HG03108 (cell line): ENCODE data around the gene DHFR.
"Not testable (repeated sequence)": the region's sequence is repeated elsewhere in the genome, so short reads cannot be mapped to it uniquely, and the experiment has no call there.

Experiments used
- ATAC-seq: cut with Tn5 transposase; IDR thresholded peaks from one replicate; pipeline ENCODE4 v1.9.1; 2021; ENCODE audit warnings: moderate library complexity; ENCODE audit not compliant: unreplicated experiment

Gene DHFR

DNA sequence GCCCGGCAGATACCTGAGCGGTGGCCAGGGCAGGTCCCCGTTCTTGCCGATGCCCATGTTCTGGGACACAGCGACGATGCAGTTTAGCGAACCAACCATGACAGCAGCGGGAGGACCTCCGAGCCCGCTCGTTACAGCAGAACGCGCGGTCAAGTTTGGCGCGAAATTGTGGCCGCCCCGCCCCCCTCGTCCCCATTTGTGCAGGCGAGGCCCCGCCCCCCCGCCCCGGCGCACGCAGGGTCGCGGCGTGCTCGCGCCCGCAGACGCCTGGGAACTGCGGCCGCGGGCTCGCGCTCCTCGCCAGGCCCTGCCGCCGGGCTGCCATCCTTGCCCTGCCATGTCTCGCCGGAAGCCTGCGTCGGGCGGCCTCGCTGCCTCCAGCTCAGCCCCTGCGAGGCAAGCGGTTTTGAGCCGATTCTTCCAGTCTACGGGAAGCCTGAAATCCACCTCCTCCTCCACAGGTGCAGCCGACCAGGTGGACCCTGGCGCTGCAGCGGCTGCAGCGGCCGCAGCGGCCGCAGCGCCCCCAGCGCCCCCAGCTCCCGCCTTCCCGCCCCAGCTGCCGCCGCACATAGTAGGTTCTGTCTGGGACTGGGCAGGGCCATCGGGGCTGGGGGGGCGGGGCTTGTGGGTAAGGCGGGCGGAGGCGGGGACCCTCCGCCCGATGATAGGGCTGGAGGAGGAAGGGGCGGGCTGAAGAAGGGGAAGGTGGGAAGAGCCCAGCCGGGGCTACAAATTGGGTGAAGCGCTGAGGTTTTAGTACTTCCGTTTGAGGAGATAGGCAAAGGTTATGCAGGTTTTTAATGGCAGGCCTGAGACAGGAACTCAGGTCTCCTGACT lies at the start of gene DHFR, which contains the start of gene MSH3:
Gene DHFR, minus strand, starts transcription at position 593 of the 840 bp plus-strand sequence. Its CDS starts 494 bp downstream, at position 99.
Gene MSH3, plus strand, starts transcription at position 262 of the 840 bp plus-strand sequence. Its CDS starts 76 bp downstream, at position 338.
- peak; percentile 38 for ATAC-seq

DNA sequence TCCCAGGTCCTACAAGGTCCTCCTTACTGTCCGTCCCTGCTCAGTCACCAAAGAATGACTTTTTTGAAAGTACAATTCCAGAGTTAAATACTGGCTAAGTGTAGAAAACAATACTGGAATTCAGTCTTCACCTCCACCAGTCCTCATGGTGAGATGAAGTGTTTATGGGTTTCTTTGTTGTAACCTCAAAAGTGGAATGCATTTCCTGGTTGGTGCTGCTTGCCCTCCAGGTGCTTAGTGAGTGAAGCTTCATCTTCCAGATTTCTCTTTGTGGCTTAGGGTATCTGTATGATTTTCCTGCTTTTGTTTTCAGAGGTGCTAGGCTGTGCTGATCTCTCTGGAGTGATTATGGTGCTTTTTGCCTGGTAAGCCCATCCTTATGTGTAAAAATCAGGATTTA lies 49.4 kb upstream of the DHFR start:
- no peak for ATAC-seq

DNA sequence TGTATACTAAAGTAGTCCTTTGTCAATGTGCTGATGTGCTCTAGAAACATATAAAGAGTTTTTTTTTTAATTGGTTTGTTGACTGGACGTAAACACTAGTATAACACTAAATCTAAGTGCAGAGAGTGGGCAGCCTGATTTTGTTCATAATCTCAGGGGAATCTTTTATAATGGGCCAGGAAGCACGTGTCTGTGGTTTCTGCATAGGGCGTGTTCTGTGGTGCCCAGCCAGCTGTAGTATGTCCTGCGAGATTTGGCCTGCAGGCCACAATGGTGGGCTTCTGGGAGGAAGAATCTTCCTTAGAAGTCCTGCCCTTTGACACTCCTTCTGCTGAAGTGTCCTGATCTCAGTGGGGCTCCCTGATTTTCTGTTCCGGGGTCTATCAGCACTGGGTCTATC lies 49.0 kb upstream of the DHFR start:
- ATAC-seq = no peak

DNA sequence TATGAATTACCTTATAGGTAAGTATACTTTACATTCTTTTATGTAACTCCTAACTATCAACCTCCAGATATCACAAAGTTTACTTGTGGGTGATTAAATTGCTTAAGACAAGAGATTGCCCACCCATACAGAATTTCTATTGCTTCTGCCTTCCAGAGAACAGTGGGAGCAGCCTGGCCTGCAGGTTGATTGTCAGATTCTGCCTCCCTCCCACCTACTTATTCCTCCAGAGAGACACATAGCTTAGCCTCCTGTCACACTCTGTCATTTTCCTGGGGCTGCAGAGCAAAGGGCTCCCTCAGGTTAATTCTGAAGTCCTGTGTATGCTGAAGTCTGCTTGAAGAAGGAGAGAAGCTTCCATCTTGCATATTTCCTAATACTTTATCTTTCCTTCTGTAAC lies 48.5 kb upstream of the DHFR start:
- no peak for ATAC-seq

DNA sequence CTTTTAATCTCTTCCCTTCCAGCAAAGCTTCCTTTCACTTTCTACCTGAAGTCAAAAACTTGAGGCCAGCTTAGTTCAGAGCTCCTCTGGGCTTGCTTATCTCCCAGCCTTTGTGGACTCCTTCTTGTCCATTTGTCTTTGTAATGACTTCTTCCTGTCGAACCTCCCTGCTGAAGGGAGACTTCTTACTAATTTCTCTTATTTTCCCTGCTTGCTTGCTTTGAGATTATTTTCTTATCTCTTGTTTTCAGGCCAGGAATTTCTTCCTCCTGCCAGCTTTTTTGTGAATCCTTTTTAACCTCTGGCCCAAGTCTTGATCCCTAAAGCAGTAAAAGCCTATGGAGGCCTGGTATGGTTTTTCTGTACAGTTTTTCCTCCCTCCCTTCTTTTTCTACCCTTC lies 46.8 kb upstream of the DHFR start:
- no peak for ATAC-seq

DNA sequence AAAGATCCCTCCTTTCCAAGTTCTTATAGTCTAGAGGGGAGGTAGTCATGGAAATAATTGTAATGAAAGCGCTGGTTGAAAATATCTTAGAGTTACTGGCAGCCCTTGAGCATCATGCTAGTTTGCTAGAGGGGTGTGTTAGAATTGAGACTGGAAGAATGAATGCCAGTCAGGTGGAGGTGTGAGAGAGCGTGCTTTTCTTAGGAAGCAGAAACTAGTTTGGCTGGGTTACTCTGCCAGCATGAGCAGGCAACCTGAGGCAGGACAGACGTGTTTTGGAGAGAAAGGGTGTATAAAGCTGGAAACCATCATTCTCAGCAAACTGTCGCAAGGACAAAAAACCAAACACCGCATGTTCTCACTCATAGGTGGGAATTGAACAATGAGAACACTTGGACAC lies 43.6 kb upstream of the DHFR start:
- ATAC-seq = no peak

DNA sequence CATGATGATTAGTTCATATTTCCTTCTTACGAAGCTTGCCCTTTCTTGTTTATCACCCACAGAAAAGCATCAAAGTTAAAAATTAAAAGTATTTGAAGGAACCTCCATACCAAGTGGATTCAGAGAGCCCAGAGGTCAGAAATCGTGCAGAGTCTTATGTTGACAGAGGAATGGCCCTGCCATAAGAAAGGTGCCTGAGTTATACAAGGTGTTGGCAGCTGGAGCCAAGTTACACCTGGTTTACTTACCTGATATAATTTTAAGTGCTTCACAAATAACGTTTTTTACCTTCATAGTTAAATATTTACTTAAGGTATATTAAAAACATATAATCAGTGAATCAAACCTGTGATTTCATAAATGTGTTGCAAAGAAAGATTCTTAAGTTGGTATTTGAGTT lies 42.3 kb upstream of the DHFR start:
- no peak for ATAC-seq

DNA sequence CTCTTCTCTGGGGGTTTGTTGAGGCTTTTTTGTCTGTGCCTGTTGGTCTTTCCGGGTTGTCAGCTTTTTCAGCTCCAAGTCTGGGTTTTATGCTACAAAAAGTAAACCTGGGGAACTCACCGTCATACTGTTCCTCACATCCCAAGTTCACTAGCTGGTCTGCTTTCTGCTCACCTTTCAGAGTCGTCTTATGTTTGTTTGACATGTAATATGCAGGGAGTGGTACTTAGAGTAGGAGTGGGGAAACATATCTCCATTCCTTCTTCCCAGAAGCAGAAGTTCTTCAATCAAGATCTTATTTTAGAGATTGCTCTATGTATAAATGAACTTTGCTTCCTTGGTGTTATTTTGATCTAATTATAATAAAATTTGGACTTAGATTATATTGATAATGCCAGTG lies 41.7 kb upstream of the DHFR start:
- ATAC-seq = no peak

DNA sequence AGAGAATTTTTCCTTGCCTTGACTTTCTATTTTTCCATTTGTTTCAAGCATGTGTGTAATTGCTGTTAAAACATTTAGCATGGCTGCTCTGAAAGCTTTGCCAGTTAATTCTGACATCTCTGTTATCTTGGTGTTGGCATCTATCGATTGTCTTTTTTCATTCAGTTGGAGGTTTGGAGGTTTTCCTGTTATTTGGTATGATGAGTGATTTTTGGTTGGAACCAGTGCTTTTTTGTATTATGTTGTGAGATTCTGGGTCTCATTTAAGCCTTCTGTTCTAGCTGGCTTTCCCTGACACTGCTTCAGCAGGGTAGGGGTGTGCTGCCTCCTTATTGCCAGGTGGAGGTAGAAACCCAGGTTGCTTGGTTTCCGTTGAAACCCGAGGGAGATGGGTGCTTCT lies 40.9 kb upstream of the DHFR start:
- ATAC-seq = no peak

DNA sequence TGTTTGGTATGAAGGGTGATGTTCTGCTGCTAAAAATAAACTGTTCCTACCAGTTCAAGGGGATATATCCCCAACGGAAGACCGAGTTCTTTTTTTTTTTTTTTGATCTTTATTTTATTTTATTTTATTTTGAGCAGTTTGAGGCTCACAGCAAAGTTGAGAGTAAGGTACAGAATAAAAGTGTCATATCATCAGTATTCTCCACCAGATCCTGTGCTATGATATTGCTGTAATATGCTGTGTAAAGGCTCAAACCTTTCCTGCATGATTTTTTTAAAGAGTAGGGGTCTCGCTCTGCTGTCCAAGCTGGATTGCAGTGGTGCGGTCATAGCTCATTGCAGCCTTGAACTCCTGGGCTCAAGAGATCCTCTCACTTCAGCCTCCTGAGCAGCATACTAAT lies 34.8 kb upstream of the DHFR start:
- ATAC-seq = no peak

DNA sequence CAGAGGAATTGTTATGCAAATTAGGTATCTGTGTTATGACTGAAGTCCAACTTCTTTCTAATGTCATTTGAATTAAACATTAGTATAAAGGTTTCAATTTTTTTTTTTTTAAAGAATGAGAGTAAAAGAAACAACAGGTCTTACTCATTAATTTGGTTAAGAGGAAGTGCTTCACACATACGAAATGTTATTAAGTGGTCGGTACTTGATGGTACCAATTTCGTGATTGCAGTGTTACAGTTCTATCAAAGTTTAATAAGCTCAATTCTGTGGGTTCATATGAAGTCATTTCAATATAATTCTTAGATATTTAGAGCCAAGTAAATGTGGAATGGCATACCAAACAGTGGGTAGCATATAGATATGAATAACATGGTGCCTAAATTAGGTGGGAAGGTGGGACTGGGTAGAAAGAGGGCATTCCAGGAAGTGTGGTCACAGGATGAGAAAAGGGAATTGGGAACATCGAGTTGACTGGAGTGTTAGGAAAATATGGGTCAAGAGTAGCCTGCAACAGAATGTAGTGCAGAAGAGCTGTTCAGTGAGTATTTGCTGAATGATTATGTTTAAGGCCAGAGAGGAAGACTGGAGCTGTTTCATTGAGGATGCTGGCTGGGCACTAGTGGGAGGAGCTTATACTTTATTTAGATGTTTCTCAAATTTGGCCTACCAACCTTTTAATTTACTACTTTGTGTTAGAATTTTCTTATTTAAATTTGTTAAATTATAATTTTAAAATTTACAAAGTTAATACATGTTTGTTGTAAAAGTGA lies 34.1 kb upstream of the DHFR start:
- no peak for ATAC-seq

DNA sequence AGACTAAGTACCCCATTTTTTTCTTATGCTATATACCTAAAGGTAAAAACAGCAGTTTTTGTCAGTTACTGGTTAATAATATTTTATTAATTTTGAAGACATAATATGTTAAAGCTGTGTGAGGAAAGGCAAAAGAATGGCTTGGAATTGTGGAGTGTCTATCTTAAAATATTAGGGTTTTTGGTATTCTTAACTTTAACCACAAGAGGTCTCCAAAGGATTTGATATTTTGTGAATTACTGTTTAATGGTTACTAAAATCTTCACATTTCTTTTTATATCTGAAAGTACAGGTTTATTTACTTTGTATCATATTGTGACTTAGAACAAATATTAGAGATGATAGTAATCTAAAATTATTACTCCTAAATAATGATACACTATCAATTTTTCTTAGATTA lies 32.0 kb upstream of the DHFR start:
- no peak for ATAC-seq

DNA sequence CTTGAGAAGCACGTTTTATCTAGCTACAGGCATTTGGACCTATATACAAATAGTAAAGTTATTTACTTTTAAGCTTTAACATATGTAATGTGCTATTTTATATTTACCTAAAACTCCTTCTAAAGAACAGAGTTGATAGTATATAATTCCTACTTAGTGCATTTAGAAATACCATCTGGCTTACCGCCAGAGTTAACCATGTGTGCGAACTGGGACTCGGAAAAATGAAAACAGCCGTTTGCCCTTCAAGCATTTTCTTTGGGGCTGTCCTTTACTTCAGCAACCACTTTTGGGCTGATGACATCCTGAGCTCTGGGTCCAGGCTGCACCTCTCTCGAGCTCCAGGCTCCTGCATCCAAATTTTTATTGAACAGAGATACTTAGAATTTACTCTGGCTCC lies 21.9 kb upstream of the DHFR start:
- ATAC-seq = no peak

DNA sequence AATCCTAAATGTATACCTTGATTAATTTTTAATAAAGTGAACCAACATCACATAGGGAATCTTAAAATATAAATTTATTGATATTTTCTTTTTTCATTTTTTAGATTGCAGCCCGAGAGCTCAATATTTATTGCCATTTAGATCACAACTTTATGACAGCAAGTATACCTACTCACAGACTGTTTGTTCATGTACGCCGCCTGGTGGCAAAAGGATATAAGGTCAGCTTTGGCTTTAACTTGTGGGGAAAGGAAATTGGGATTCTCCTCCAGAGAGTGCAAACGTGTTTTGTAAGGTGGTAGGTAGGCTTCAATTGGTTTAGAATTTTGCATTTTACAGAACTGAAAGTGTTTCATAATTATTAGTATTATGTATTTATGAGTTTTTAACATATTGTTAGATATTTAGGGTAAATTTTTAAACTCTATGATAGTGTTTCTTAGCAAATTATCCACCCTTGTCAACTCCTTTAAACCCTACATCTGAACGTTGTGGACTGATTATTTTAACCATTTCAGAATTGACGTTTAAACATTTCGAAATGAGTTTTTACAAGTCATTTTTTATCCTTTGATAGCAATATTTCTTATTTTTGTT lies 17.5 kb upstream of the DHFR start:
- ATAC-seq = peak; percentile 47

DNA sequence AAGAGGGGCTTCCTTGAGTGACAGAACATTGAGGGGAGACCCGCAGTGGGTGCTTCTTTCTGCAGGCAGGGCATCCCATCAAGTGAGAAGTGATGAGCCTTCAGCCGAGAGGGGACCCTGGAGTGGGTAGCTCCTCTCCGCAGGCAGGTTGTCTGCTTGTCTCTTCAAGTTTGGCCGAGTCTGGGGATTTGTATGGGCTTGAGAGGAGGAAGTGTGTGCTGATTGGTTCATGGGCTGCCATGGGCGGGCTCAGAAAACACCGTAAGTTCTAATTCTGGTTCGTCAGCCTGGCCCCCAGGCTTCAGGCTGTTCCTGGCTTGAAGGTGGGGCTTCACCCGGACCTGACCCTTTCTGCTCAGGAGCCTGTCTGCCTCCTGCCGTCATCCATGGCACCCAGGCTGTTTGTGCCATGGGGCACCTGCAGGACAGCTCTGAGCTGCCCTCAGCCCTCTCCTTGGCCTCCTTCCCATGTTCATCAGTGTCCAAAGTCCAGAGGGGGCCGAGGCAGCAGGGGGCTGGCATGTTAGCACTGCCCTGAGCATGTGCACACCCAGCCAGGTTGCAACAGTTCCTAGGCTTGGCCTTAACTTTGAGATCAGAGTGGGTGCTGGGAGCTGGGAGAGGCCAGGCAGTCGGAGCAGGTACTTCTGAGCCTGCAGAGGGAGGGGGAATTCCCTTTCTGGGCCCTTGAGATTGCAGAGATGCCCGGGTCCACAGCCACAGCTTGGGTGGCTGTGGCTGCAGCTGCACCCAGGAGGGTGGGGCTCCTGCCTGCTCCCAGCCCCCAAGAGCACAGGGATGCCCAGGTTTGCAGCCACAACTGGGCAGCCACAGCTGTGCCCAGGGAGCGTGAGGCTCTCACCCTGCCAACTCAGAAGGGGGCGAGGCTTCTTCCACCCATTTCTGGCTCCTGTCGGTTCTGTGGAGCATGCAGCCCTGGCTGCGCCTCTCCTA lies 13.5 kb upstream of the DHFR start:
- ATAC-seq = peak; percentile 69

DNA sequence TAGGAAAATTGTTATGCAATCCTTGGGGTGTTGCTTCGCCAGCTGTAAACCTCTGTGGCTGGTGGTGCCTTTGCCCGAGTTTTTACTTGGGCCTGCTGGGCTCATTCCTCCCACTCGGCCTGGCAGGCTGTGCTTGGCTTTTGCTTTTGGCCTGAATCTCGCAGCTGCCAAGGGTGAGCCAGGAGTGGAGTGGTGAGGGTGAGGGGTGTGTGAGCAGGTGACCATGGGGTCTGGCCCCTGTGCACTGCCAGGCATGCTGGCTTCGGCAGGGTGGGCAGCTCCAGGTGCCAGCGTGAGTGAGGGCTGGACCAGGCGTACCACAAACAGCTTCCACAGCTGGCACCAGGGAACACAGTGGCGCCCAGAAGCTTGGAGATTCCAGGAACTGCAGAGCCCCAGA lies 12.6 kb upstream of the DHFR start:
- ATAC-seq = no peak

DNA sequence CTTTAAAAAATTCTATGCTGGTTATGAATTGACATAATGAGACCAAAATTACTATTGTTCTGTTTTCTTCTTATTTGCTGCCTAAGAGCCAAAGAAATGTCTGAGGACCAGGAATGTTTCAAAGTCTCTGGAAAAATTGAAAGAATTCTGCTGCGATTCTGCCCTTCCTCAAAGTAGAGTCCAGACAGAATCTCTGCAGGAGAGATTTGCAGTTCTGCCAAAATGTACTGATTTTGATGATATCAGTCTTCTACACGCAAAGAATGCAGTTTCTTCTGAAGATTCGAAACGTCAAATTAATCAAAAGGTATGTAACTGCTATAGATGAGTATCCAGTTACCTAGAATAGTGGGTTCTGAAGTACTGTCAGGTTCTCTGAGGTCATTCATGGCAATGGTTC lies 10.3 kb upstream of the DHFR start:
- no peak for ATAC-seq

DNA sequence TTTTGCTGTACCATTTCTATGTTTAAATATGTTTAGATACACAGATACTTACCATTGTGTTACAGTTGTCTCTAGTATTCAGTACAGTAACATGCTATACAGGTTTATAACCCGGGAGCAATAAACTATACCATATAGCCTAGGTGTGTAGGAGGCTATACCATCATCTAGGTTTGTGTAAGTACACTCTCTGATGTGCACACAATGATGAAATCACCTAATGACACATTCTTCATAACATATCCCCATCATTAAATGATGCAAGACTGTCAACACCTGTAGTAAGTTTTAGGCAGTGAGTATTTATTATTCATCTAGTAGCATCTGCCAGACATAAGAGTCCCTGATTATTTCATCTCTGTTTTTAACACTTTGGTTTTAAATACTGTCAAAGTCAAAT lies 7.3 kb upstream of the DHFR start:
- ATAC-seq = no peak

DNA sequence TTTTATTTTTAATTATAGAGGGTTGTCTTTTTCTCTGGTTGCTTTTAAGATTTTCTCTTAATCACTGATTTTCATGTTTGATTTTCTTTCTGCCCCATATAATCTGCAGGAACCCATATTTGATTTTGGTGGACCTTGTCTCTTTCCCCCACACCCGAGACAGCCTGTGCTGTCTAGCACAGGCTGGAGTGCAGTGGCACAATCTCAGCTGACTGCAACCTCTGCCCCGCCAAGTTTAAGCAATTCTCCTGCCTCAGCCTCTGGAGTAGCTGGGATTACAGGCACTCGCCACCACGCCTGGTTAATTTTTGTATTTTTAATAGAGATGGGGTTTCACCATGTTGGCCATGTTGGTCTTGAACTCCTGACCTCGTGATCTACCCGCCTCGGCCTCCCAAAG lies 5.9 kb upstream of the DHFR start:
- ATAC-seq = not testable (repeated sequence)

DNA sequence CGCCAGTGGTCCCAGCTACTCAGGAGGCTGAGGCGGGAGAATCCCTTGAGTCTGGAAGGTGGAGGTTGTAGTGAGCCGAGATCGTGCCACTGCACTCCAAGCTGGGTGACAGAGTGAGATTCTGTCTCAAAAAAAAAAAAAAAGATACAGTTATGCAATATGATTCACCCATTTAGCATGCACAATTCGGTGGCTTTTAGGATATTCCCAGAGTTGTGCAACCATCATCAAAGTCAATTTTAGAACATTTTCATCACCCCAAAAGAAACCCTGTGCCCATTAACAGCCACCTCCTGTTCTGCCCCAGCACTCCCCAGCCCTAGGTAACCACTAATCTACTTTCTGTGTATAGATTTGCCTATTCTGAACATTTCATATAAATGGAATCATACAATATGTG lies 4.3 kb upstream of the DHFR start:
- ATAC-seq = no peak

DNA sequence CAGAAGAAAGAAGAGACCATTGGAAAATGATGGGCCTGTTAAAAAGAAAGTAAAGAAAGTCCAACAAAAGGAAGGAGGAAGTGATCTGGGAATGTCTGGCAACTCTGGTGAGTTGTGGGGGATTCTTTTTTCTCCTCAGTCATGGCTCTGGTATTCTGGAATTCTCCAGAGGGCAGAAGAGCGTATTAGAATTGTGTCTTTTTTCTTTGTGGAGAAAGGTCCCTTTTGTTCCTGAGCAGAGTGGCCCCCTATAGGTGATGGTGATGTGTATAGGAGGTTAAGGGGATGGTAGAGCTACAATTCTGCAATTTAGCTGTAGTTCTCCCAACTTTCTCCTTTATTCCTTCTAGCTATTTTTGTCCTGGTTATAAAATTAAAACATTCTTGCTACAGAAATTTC lies 1.6 kb upstream of the DHFR start:
- ATAC-seq = no peak
